Measurements from ENCODE around the gene FOXF1. TPM values are rescaled to one million over a fixed set of nuclear protein-coding genes. Genes with fewer than 3 reads are reported as not detected.

FOXF1 gene
- total RNA-seq, 1 donor from 2014 or later, result 4.2 TPM

DNA sequence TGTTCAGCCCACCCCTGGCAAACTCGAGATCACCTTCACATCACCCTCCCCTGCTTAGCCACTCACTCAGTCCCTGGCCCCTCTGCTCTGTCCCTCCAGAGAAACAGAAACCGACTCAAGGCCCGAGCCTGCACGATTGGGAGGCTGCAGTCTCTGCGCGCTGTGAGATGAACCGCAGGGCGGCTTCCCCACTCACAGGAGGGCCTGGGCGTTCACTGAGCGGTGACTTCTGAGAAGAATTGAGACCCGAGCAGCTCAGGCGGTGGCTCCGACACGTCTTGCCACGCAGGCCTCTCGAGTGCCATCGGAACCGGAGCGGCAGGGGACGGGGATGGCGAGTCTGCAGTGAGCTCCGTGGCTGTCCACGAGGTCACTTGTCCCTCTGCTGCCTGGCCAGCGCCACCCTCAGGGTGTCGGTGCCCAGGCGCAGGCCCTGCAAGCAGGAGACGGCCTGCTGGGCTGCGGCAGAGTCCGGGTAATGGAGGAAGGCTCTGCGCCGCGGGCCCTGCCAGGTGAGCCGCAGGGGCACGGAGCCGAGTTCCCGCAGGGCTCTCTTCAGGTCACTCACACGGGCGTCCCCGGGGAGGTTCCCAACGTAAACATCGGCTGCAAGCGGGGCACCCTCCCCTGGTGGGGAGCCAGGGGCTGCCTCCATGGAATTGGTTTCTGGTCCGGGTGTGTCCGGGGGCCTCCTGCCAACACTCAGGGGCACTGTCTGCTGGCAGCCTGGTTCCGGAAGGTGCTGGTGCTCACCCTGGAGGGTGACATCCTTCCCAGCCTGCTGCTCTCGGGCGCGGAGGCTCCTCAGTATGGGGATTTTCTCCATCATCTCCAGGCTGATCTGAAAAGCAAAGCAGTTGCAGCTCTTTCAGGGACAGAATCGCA is 21.6 kb downstream of the FOXF1 start:
- DNase-seq (ENCODE audit: low spot score), result no peak

GRCh38 chr16:86532526-86532815 is 22.1 kb downstream of the FOXF1 start:
- DNase-seq (ENCODE audit: low spot score), result no peak

DNA sequence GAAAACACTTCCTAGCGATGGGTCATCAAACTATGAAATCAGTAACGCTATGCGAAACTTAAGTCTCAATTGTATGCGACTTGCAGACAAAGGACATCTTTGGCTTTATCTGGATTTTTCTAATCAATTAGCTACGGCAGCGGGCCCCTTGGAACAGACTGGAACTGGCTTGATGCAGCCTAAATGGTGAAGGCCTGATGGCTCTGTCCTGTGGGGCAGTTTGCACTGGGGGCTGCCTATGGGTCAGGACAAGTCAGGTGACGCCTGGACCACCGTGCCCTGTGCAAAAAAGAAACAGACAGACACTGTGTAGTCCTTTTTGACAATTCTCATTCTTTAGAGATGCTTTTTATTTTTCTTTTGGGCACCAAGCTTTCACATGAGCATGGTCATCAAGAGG is 22.7 kb downstream of the FOXF1 start:
- no peak for DNase-seq (ENCODE audit: low spot score)

DNA sequence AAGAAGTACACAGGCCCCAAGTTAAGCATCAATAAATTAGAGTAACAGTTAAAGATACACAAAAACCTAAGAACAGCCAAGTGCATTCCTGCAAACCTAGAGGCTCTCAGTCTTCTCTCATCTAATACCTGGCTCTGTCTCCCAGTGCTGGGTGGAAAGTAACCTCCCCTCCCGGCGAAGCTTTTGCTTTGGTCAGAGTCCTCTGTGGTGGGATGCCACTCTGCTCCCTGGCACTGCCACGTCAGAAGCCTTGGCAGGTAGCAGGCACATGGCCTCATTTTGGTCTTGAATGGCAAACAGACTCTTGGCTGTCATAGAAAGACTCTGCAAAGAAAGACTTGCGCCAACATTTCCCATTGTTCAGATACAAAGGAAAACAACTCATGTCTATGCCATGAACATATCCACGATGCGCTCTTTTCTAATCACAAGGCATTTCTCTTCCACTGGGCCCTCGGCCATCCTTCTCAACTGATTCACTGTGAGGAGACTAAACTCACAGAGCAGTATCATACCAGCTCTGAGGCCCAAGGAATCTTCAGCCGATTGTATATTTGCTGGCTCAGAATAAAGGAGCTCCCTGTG is 23.5 kb downstream of the FOXF1 start:
- no peak for DNase-seq (ENCODE audit: low spot score)

DNA sequence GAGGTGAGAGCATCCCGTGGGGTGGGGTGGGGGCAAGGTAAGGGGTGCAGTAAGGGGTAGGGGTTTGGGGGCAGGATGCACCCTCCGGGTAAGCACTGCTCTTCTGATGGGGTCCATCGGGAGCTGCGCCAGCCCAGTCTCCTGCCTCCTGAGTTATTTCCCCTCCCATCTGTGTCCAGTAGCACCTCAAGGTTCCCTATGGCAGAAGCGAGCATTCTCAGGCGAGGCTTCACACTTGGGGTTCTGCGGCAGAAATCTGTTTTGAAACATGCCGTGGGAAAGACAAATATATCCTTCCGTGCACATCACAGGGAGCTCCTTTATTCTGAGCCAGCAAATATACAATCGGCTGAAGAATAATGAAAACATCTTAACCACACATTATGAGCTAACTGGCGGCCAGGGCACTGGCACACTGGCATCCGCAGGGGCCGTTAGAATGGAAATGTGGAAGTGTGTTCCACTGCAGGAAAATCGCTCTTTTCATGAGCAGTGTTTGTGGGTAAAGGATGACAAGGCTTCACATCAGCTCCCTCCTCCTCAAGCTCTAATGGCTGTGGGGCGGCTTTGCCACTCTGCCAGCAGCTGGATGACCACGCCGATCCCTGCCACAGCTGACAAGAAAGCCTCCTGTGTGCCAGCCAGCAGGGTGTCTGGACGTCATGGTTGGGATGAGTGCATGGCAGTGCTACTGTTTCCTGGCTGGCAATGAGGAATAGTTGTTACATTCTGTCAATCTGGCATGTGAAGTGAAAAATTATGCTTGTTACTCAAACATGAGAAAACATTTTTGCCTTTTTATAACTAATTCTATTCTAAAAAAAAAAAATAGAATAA is 24.7 kb downstream of the FOXF1 start:
- no peak for DNase-seq (ENCODE audit: low spot score)

DNA sequence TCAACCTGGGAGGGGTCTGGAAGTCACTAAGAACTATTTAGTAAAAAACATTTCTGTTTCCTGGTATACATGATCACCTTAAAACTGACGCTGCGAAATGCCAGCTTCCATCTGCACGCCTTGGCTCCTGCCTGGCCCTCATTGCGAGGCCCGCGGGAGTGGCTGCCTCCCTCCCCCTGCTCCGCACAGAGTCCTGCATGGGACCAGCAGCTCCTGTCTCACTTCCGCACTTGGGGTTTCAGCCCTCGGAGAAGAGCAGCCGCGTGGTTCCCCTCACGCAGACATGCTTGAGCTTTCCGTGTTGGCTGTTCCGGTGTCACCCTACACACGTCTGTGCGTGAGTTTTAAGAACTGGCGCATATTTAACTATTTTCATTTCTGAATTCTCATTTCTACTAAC is 26.3 kb downstream of the FOXF1 start:
- no peak for DNase-seq (ENCODE audit: low spot score)

DNA sequence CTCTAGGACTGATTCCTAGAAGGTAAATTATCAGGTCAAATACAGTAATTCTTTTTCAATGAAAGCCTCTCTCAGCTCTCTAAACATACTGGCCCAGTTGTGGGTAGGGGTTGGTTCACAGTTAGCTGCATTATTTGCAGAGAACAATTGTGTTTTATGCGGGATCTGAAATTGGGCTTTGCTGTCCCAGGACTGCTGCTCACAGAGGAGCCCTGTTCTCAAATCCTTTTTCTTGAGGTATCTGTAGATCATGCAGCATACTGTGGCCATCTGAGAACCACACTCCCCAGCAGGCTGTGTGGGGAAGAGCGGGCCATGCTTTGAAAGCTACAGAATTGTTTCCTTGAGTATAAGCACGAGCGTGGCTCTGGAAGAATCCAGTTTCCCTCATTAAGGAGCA is 27.2 kb downstream of the FOXF1 start:
- DNase-seq (ENCODE audit: low spot score), result no peak

GRCh38 chr16:86538196-86538780 is 28.0 kb downstream of the FOXF1 start:
- DNase-seq (ENCODE audit: low spot score), result no peak

- no peak for DNase-seq (ENCODE audit: low spot score)
Observed at GRCh38 chr16:86540894-86541293, 30.6 kb downstream of the FOXF1 start.

- DNase-seq (ENCODE audit: low spot score), result no peak
Observed at GRCh38 chr16:86541560-86541959, 31.2 kb downstream of the FOXF1 start.

GRCh38 chr16:86542756-86543750 is 32.7 kb downstream of the FOXF1 start:
- DNase-seq (ENCODE audit: low spot score), result no peak

DNA sequence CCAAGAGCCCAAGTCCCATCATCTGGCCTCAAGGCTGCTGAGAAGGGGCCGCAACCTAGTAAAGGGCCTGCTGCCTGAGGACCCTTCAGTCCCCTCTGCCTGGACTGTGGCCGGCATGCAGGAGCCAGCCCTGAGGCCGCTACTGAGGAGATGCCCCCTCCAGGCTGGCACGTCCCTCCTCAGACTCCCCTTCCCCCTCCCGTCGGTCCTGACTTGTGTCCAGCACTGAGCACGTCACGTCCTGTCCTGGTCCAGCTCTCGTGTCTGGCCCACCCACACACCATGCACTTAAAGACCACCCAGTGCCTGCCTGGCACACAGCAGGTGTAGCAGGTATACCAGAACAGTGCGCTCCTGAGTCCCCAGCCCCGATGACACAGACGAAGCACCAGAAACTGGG is 35.2 kb downstream of the FOXF1 start:
- no peak for DNase-seq (ENCODE audit: low spot score)

GRCh38 chr16:86545954-86546637 is 35.8 kb downstream of the FOXF1 start:
- no peak for DNase-seq (ENCODE audit: low spot score)

DNA sequence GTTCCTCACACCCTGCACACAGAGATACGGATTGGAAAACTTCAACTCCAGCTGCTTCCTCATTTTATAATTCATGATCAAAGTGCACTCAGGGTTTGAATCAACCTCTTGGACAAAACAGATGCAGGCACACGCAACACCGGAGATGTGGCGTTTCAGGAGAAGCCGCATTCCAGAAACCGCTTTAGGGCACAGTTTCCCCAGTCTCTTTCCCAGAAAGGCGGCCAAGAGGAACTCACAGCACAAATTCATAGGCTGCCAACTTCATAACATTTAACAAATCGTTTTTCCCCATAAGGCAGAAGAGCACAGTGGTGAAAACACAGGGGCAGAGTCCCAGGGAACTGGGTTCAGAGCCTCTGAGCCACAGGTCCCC is 36.3 kb downstream of the FOXF1 start:
- no peak for DNase-seq (ENCODE audit: low spot score)

DNA sequence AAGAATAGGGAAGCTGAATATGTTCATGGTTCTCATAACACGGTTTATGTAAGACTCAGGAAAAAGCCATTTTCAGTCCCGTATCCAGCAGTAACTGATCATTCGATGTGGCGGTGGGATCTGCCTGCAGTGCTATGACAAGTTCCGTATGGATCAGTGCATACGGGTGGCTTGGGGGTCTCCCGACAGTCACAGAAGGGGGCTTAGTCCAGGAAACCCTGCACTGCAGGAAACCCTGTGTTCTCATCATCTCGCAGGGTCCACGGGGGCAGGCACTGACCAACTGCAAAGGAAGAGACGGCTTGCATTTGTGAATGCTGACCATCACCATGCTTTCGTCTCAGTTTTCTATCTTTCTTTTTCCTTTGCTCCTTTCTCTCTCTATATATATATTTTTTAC is 37.0 kb downstream of the FOXF1 start:
- DNase-seq (ENCODE audit: low spot score), result no peak

DNA sequence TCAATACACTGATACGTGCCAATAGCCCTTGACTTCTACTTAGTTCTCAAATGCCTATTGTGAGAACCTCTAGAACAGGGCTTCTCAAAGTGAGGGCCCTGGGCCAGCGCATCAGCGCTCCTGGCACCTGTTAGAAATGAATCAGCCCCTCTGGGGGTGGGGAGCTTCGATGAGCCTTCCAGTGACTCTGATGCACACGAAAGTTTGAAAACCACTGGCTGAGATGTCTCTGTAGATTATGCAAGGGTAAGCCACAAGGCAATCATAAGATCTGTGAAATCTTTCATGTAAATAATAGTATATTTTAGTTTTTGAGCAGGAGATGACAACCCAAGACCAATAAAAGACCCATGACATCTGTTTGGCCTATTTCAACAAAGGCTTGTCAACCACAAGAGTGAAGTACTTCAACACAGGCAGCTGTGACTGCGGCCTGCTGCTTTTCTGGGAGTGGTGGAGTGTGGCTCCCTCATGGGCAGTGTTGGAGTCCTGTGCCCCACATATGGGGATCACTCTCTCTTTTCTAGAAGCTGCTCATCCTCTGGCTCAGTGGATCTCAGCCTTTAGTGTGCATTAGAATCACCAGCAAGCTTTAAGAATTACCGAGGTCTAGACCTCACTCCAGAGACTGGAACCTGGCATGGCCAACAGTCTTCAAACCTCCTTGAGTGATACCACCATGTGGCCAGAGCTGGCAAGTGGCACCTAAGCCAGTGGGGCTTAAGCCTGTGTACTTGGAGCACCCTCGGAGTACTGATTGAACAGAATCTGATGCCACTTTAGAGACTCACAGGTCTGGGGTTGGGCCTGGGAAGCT is 39.0 kb downstream of the FOXF1 start:
- no peak for DNase-seq (ENCODE audit: low spot score)

- no peak for DNase-seq (ENCODE audit: low spot score)
Observed at GRCh38 chr16:86549893-86550190, 39.5 kb downstream of the FOXF1 start.

GRCh38 chr16:86550281-86550680 is 40.0 kb downstream of the FOXF1 start:
- no peak for DNase-seq (ENCODE audit: low spot score)

DNA sequence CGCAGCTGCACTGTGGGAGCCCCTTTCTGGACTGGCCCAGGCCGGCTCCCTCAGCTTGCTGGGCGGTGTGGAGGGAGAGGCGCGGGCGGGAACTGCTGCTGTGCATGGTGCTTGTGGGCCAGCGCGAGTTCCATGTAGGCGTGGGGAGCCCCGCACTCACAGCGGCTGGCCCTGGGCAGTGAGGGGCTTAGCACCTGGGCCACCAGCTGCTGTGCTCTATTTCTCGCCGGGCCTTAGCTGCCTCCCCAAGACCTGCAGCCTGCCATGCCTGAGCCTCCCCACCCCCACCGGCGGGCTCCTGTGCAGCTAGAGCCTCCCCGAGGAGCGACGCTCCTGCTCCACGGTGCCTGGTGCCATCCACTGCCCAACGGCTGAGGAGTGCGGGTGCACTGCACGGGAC is 43.0 kb downstream of the FOXF1 start:
- no peak for DNase-seq (ENCODE audit: low spot score)

GRCh38 chr16:86554599-86554916 is 44.2 kb downstream of the FOXF1 start:
- no peak for DNase-seq (ENCODE audit: low spot score)
